ENCODE results near the gene SULT1C4.

DNA sequence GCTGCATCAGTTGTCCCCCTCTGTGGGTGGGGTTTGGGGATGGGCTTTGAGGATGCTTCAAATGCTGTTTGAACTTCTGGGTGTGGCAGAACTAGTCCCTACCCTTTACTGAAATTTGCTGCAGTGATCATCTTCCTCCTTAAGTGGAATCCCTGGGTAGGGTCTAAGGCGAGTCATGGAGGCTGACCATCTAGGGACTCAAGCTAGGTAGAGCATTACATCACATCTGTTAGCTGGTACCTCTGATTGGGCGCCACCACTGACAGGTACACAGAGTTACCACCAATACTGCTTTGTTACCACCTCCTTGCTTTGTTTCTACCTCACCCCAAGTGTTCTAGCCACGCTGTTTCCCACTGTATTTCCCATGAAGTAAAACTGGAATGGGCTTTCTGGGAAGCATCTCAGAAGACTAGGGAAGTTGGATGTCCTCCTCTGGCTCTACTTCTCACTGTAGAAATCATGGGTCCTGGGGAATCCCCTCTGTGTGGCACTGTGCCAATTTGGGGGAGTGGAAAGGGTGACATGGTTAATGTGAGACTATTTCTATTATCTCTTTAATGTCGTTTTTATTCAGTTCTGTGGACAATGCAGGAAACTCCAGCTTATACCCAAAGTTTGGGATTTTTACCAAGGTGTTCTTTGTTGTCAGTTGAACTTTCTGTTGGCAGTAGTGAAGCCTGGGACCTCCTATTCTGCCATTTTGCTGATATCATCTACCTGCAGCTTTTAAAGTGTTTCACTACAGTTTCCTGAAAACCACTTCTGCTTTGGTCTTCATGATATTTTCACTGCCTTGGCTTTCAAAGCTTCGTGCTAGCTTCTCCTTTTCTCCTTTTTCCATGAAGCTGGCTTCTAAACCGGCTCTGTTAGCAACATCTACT lies 14.5 kb upstream of the SULT1C4 start:
- no peak for TF ChIP-seq SP1 (IDR thresholded peaks at IDR 0.05)
- TF ChIP-seq TARDBP (IDR thresholded peaks at IDR 0.05) = no peak
- TF ChIP-seq SUZ12 (IDR thresholded peaks at IDR 0.05) = no peak
- no peak for TF ChIP-seq FOXM1 (IDR thresholded peaks at IDR 0.05; ENCODE audit: borderline replicate concordance)
- TF ChIP-seq ARNT (IDR thresholded peaks at IDR 0.05) = no peak
- TF ChIP-seq HDGF (IDR thresholded peaks at IDR 0.05; ENCODE audit: borderline replicate concordance) = no peak
- no peak for TF ChIP-seq ZNF384 (IDR thresholded peaks at IDR 0.05)
- no peak for TF ChIP-seq FOXA1 (IDR thresholded peaks at IDR 0.05)
- no peak for TF ChIP-seq BHLHE40 (IDR thresholded peaks at IDR 0.05; ENCODE audit: borderline replicate concordance)
- no peak for TF ChIP-seq NFRKB (IDR thresholded peaks at IDR 0.05)
- TF ChIP-seq, protein P1, sequence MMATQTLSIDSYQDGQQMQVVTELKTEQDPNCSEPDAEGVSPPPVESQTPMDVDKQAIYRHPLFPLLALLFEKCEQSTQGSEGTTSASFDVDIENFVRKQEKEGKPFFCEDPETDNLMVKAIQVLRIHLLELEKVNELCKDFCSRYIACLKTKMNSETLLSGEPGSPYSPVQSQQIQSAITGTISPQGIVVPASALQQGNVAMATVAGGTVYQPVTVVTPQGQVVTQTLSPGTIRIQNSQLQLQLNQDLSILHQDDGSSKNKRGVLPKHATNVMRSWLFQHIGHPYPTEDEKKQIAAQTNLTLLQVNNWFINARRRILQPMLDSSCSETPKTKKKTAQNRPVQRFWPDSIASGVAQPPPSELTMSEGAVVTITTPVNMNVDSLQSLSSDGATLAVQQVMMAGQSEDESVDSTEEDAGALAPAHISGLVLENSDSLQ (IDR thresholded peaks at IDR 0.05) = no peak
- TF ChIP-seq CTBP1 (IDR thresholded peaks at IDR 0.05; ENCODE audit: borderline replicate concordance) = no peak
- no peak for TF ChIP-seq LEF1 (IDR thresholded peaks at IDR 0.05; ENCODE audit: borderline replicate concordance)

Measured in HEK293T (cell line).